ENCODE measurements around the gene NCAPD2.

DNA sequence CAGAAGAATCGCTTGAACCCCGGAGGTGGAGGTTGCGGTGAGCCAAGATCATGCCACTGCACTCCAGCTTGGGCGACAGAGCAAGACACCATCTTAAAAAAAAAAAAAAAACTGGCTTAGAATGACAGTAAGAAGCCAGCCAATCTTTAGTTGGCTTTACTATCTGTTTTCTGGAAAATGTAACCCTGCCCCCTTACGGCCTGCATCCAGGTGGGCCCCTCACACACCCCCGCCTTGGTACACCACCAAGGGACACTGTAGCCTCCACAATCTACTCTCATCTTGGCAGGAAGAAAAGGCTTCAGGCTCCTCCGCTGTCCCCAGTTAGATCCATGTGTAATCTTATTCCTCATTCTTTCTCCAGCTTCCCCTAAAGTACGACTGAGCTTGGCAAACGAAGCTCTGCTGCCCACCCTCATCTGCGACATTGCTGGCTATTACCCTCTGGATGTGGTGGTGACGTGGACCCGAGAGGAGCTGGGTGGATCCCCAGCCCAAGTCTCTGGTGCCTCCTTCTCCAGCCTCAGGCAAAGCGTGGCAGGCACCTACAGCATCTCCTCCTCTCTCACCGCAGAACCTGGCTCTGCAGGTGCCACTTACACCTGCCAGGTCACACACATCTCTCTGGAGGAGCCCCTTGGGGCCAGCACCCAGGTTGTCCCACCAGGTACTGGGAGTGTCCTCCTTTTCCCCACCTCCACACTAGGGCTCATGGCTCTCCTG lies 35.5 kb upstream of the NCAPD2 start:
- TF ChIP-seq, protein P1, sequence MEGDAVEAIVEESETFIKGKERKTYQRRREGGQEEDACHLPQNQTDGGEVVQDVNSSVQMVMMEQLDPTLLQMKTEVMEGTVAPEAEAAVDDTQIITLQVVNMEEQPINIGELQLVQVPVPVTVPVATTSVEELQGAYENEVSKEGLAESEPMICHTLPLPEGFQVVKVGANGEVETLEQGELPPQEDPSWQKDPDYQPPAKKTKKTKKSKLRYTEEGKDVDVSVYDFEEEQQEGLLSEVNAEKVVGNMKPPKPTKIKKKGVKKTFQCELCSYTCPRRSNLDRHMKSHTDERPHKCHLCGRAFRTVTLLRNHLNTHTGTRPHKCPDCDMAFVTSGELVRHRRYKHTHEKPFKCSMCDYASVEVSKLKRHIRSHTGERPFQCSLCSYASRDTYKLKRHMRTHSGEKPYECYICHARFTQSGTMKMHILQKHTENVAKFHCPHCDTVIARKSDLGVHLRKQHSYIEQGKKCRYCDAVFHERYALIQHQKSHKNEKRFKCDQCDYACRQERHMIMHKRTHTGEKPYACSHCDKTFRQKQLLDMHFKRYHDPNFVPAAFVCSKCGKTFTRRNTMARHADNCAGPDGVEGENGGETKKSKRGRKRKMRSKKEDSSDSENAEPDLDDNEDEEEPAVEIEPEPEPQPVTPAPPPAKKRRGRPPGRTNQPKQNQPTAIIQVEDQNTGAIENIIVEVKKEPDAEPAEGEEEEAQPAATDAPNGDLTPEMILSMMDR (IDR thresholded peaks at IDR 0.05; ENCODE audit: extremely low read depth in 1 of 2, insufficient read depth in 1 of 2, low read depth in 1 of 2, low read length in 2 of 2), result no peak
- no peak for TF ChIP-seq EZH2 (IDR thresholded peaks at IDR 0.05; ENCODE audit: borderline replicate concordance, low read depth, low read length, severe bottlenecking)
- no peak for TF ChIP-seq POLR2A (IDR thresholded peaks at IDR 0.05; ENCODE audit: low read depth, low read length)

Data from endothelial cell of umbilical vein (primary cell).